ENCODE results near the gene ADH4.

- no peak for TF ChIP-seq CTCF (conservative IDR thresholded peaks at IDR 0.05; ENCODE audit: low read length)
- TF ChIP-seq EZH2phosphoT487 (IDR thresholded peaks at IDR 0.05; ENCODE audit: borderline replicate concordance, low read depth, low read length) = no peak
Observed at GRCh38 chr4:99091216-99091575, 52.9 kb downstream of the ADH4 start.
